CD14-positive monocyte (primary cell): ENCODE results near the gene SBF2. TPM values are rescaled to one million over a fixed set of nuclear protein-coding genes. Genes with fewer than 3 reads are reported as not detected.

Source experiments
- DNase-seq, 3 donors: peaks; one replicate each; pipeline ENCODE4 v3.0.0-alpha.2; 2011 to 2022
- H2AFZ ChIP-seq: 2 replicates; pipeline ENCODE4 v1.6.0; 2012; ENCODE audit warnings: mild to moderate bottlenecking, low read depth, low read length, inconsistent platforms; ENCODE audit not compliant: insufficient read depth, poor library complexity, severe bottlenecking
- H3K27ac ChIP-seq, 2 donors: 1 replicate in 1 of 2; 2 replicates in 1 of 2; pipeline ENCODE4 v1.5.1; 2012 to 2013; ENCODE audit warnings: low read length in 2 of 2, control low read depth in 1 of 2, inconsistent platforms in 1 of 2, low read depth in 1 of 2, mild to moderate bottlenecking in 1 of 2
- H3K27me3 ChIP-seq, 2 donors: one replicate each; pipeline versions ENCODE4 v1.6.0 to v1.6.1; 2011 to 2013; ENCODE audit warnings: low read length in 2 of 2; ENCODE audit not compliant: control insufficient read depth in 2 of 2, insufficient read depth in 2 of 2
- H3K36me3 ChIP-seq, 2 donors: replicated peaks in 1 of 2; 1 replicate in 1 of 2; 2 replicates in 1 of 2; pipeline versions ENCODE4 v1.5.1 to v1.6.1; 2012 to 2013; ENCODE audit warnings: low read length in 2 of 2, control low read depth in 1 of 2, inconsistent platforms in 1 of 2, mild to moderate bottlenecking in 1 of 2; ENCODE audit not compliant: insufficient read depth in 2 of 2, control insufficient read depth in 1 of 2
- H3K4me1 ChIP-seq, 2 donors: 1 replicate in 1 of 2; 2 replicates in 1 of 2; pipeline versions ENCODE4 v1.5.1 to v1.6.1; 2012 to 2013; ENCODE audit warnings: low read length in 2 of 2, control low read depth in 1 of 2, inconsistent platforms in 1 of 2, mild to moderate bottlenecking in 1 of 2, moderate library complexity in 1 of 2; ENCODE audit not compliant: insufficient read depth in 2 of 2, control insufficient read depth in 1 of 2
- H3K4me2 ChIP-seq: replicated peaks from 2 replicates; pipeline ENCODE3; 2012; ENCODE audit warnings: low read length, moderate library complexity, mild to moderate bottlenecking; ENCODE audit not compliant: poor library complexity, severe bottlenecking; ENCODE audit errors: extremely low read depth
- H3K4me3 ChIP-seq, 3 experiments: fragments of 200-600 bp in 1 of 3; sonication (generic) in 1 of 3; replicated peaks in 1 of 3; 1 replicate in 2 of 3; 2 replicates in 1 of 3; pipeline ENCODE4 v1.5.1; 2011 to 2013; ENCODE audit warnings: low read length in 3 of 3, mild to moderate bottlenecking in 3 of 3, control low read depth in 2 of 3, low read depth in 2 of 3, inconsistent platforms in 1 of 3, moderate library complexity in 1 of 3
- H3K79me2 ChIP-seq: 2 replicates; pipeline ENCODE4 v1.6.0; 2012; ENCODE audit warnings: mild to moderate bottlenecking, control low read depth, inconsistent platforms, low read length, moderate library complexity; ENCODE audit not compliant: insufficient read depth
- H3K9ac ChIP-seq: 2 replicates; pipeline ENCODE4 v1.6.0; 2017; ENCODE audit warnings: low read length, mild to moderate bottlenecking; ENCODE audit not compliant: insufficient read depth, poor library complexity, severe bottlenecking
- H3K9me3 ChIP-seq, 2 donors: replicated peaks in 1 of 2; 1 replicate in 1 of 2; 2 replicates in 1 of 2; pipeline versions ENCODE4 v1.5.1 to v1.6.1; 2012 to 2013; ENCODE audit warnings: low read length in 2 of 2, control low read depth in 1 of 2; ENCODE audit not compliant: control insufficient read depth in 1 of 2, insufficient read depth in 1 of 2
- H4K20me1 ChIP-seq: 2 replicates; pipeline ENCODE4 v1.6.0; 2012; ENCODE audit warnings: mild to moderate bottlenecking, low read length, control low read depth, moderate library complexity; ENCODE audit not compliant: insufficient read depth
- H3K27ac Mint-ChIP-seq, 7 donors: one replicate each; pipeline ENCODE4 v1.8.0; 2020; ENCODE audit warnings: mild to moderate bottlenecking in 7 of 7, mixed read lengths in 7 of 7, moderate library complexity in 6 of 7, inconsistent platforms in 2 of 7
- H3K27me3 Mint-ChIP-seq, 3 donors: one replicate each; pipeline ENCODE4 v1.8.0; 2021 to 2022; ENCODE audit warnings: low read depth in 3 of 3, mild to moderate bottlenecking in 3 of 3, mixed read lengths in 3 of 3, moderate library complexity in 3 of 3, inconsistent platforms in 1 of 3
- H3K36me3 Mint-ChIP-seq, 2 donors: one replicate each; pipeline ENCODE4 v1.8.0; 2020; ENCODE audit warnings: mixed read lengths in 2 of 2, inconsistent platforms in 1 of 2, mild to moderate bottlenecking in 1 of 2
- H3K4me1 Mint-ChIP-seq: one replicate; pipeline ENCODE4 v1.8.0; 2020; ENCODE audit warnings: mild to moderate bottlenecking, mixed read lengths
- H3K4me3 Mint-ChIP-seq, 2 donors: one replicate each; pipeline ENCODE4 v1.8.0; 2020; ENCODE audit warnings: mild to moderate bottlenecking in 2 of 2, mixed read lengths in 2 of 2, moderate library complexity in 1 of 2
- H3K9me3 Mint-ChIP-seq, 7 donors: one replicate each; pipeline ENCODE4 v1.8.0; 2020 to 2022; ENCODE audit warnings: mixed read lengths in 7 of 7, mild to moderate bottlenecking in 6 of 7, moderate library complexity in 6 of 7, inconsistent platforms in 2 of 7
- CTCF ChIP-seq: fragments of 200-600 bp; IDR thresholded peaks from one replicate; pipeline ENCODE4 v1.8.0; 2022; ENCODE audit warnings: antibody characterized with exemption, mild to moderate bottlenecking
- WGBS: methylation state at CpG from one replicate; pipeline ENCODE4 v1.1.5; 2013; ENCODE audit warnings: missing lambda C conversion rate; ENCODE audit not compliant: insufficient coverage; 5-methylcytosine and 5-hydroxymethylcytosine counted together
- intact Hi-C, 2 donors: fragments of 100-400 bp; cut with micrococcal nuclease; formaldehyde crosslinking; loops; one replicate each; pipeline versions ENCODE4 v1.15.0 to v1.15.1; 2023
- polyA plus RNA-seq, 3 donors: library from polyadenylated mRNA; depleted of rRNA in 1 of 3; unstranded in 2 of 3; stranded (reverse) in 1 of 3; fragments of 300-500 nt in 2 of 3; fragments of >200 nt in 1 of 3; fragmentation: Illumina TruSeq in 2 of 3; gene quantifications; 1 replicate in 2 of 3; 2 replicates in 1 of 3; pipeline ENCODE4 v1.2.3, GENCODE V29; 2012 to 2021

Gene SBF2
- polyA plus RNA-seq, 3 donors = 8.9 to 30.7 (median 16.4) TPM

- Histone ChIP-seq H3K27me3 (no peaks in the 10 kb centered on the region), H2AFZ (no peak overlapping the region), H3K9ac (no peak overlapping the region), H3K9me3 (no peaks in the 10 kb centered on the region), H3K4me3 (no peak overlapping the region), H3K27ac (no peak overlapping the region), H3K36me3 (no peaks in the 10 kb centered on the region), H3K79me2 (peaks cover 8% of the 10 kb centered on the region), H3K4me2 (no peak overlapping the region), H3K4me1 (no peaks in the 10 kb centered on the region), H4K20me1 (peaks cover 80% of the 10 kb centered on the region)
- H3K27me3 Mint-ChIP-seq = no peaks in the 10 kb centered on the region
- no peak for DNase-seq
- H3K4me1 Mint-ChIP-seq = no peaks in the 10 kb centered on the region
- H3K9me3 Mint-ChIP-seq = peaks cover 2 to 12% (median 4%) of the 10 kb centered on the region in 7 donors
- no peak overlapping the region for H3K27ac Mint-ChIP-seq
- no peaks in the 10 kb centered on the region for H3K36me3 Mint-ChIP-seq
- intact Hi-C loops = no loop called here
- no peak overlapping the region for H3K4me3 Mint-ChIP-seq
- no peak for TF ChIP-seq CTCF
Observed at GRCh38 chr11:10149553-10149952, 144.5 kb downstream of the SBF2 start.

GRCh38 chr11:10147195-10147594, 146.8 kb downstream of the SBF2 start:
- no peak overlapping the region for H3K27ac Mint-ChIP-seq

More at GRCh38 chr11:10147195-10147594, 146.8 kb downstream of the SBF2 start:
- Mint-ChIP-seq H3K27me3 (no peaks in the 10 kb centered on the region), H3K36me3 (peaks cover 0 to 3% of the 10 kb centered on the region in 2 donors), H3K4me1 (no peaks in the 10 kb centered on the region), H3K4me3 (no peak overlapping the region), H3K9me3 (peaks cover 2 to 12% (median 4%) of the 10 kb centered on the region in 7 donors)
- WGBS = no CpG with 5 or more reads among the region's 3 CpGs
- Histone ChIP-seq H4K20me1 (peaks cover 81% of the 10 kb centered on the region), H3K79me2 (peaks cover 8% of the 10 kb centered on the region), H3K36me3 (no peaks in the 10 kb centered on the region), H3K4me1 (no peaks in the 10 kb centered on the region), H3K9ac (no peak overlapping the region), H3K4me2 (no peak overlapping the region), H3K9me3 (no peaks in the 10 kb centered on the region), H2AFZ (no peak overlapping the region), H3K27me3 (no peaks in the 10 kb centered on the region), H3K4me3 (no peak overlapping the region), H3K27ac (no peak overlapping the region)
- DNase-seq = no peak
- intact Hi-C loops = no loop called here
- no peak for TF ChIP-seq CTCF
